HCT116 (cell line): ENCODE measurements around the gene HCN4. TPM values are rescaled to one million over a fixed set of nuclear protein-coding genes. Genes with fewer than 3 reads are reported as not detected.

Experiments
- ATAC-seq: fragments of 200-7000 bp; cut with Tn5 transposase; 2 replicates; pipeline ENCODE4 v1.9.1; 2020; ENCODE audit warnings: mild to moderate bottlenecking, moderate library complexity
- BruUV-seq: library from RNA; stranded (reverse); fragments of 400-500 nt; replicated peaks from 2 replicates; lab custom pipeline; 2021; lab: Mats Ljungman, UMichigan
- CTCF ChIA-PET: fragments of 300-600 bp; sonication (Branson Sonifier 250); formaldehyde crosslinking; loops from one replicate; lab custom pipeline; 2021; ENCODE audit warnings: antibody characterized with exemption; lab: Charles Lee
- POLR2A ChIA-PET: fragments of 300-600, 350-600 bp; sonication (Branson Sonifier 250); formaldehyde crosslinking; loops from one replicate; lab custom pipeline; 2021; ENCODE audit warnings: antibody characterized with exemption; lab: Charles Lee
- RAD21 ChIA-PET, 2 experiments: fragments of 300-600 bp; sonication (Branson Sonifier 250); formaldehyde crosslinking; loops; one replicate each; lab custom pipeline; 2023; ENCODE audit warnings: low total read pairs in 2 of 2; ENCODE audit not compliant: uncharacterized antibody in 2 of 2, unreplicated experiment in 2 of 2, low non-redundant PET in 1 of 2; lab: Charles Lee
- DNase-seq: peaks from one replicate; pipeline ENCODE4 v3.0.0-alpha.2; 2010; ENCODE audit warnings: low read depth, low spot score
- H2AFZ ChIP-seq: fragments of 200-600 bp; shearing (Covaris generic), sonication (generic); 2 replicates; pipeline ENCODE4 v1.6.1; 2017; ENCODE audit warnings: low read depth, mixed run types, mixed read lengths, antibody characterized with exemption, low read length; ENCODE audit not compliant: poor library complexity, severe bottlenecking
- H3K27ac ChIP-seq: 2 replicates; pipeline ENCODE4 v1.5.1; 2012; ENCODE audit warnings: low read depth, low read length
- H3K27me3 ChIP-seq: fragments of 200-600 bp; sonication (generic); 2 replicates; pipeline ENCODE4 v1.6.1; 2016; ENCODE audit warnings: mixed run types, low read length, mixed read lengths; ENCODE audit not compliant: insufficient read depth
- H3K36me3 ChIP-seq, 2 experiments: fragments of 200-500 bp in 1 of 2; fragments of 200-600 bp in 1 of 2; sonication (Bioruptor generic) in 1 of 2; sonication (generic) in 1 of 2; 2 replicates each; pipeline versions ENCODE4 v1.5.1 to v1.6.1; 2014 to 2016; ENCODE audit warnings: low read length in 2 of 2, inconsistent platforms in 1 of 2, mixed read lengths in 1 of 2, mixed run types in 1 of 2; ENCODE audit not compliant: insufficient read depth in 2 of 2, control insufficient read depth in 1 of 2
- H3K4me1 ChIP-seq, 2 experiments: fragments of 200-600 bp in 1 of 2; sonication (generic) in 1 of 2; 2 replicates each; pipeline versions ENCODE4 v1.5.1 to v1.6.1; 2012 to 2017; ENCODE audit warnings: low read length in 2 of 2, inconsistent platforms in 1 of 2, mild to moderate bottlenecking in 1 of 2, mixed read lengths in 1 of 2, mixed run types in 1 of 2, moderate library complexity in 1 of 2; ENCODE audit not compliant: insufficient read depth in 2 of 2, control insufficient read depth in 1 of 2
- H3K4me2 ChIP-seq: fragments of 200-600 bp; sonication (generic); 2 replicates; pipeline ENCODE4 v1.6.1; 2017; ENCODE audit warnings: mixed run types, low read length, mixed read lengths
- H3K4me3 ChIP-seq, 2 experiments: fragments of 200-600 bp in 1 of 2; sonication (generic) in 1 of 2; replicated peaks in 1 of 2; 2 replicates each; pipeline ENCODE4 v1.5.1; 2011 to 2016; ENCODE audit warnings: low read length in 2 of 2, control low read depth in 1 of 2, low read depth in 1 of 2, mild to moderate bottlenecking in 1 of 2, mixed read lengths in 1 of 2, mixed run types in 1 of 2
- H3K79me2 ChIP-seq: fragments of 200-600 bp; sonication (generic); 2 replicates; pipeline ENCODE4 v1.6.1; 2017; ENCODE audit warnings: mild to moderate bottlenecking, mixed run types, low read length, moderate library complexity, mixed read lengths; ENCODE audit not compliant: insufficient read depth
- H3K9ac ChIP-seq: fragments of 200-600 bp; sonication (generic); 2 replicates; pipeline ENCODE4 v1.6.1; 2016; ENCODE audit warnings: low read length, mixed read lengths
- H3K9me2 ChIP-seq: fragments of 200-600 bp; sonication (generic), shearing (Covaris generic); 2 replicates; pipeline ENCODE4 v1.6.1; 2017; ENCODE audit warnings: mixed run types, mild to moderate bottlenecking, moderate library complexity; ENCODE audit not compliant: insufficient read depth
- H3K9me3 ChIP-seq, 2 experiments: fragments of 200-500 bp in 1 of 2; fragments of 200-600 bp in 1 of 2; sonication (Bioruptor generic) in 1 of 2; sonication (generic) in 1 of 2; 2 replicates each; pipeline ENCODE4 v1.6.1; 2014 to 2017; ENCODE audit warnings: low read length in 2 of 2, mixed read lengths in 2 of 2, inconsistent platforms in 1 of 2, low read depth in 1 of 2, mild to moderate bottlenecking in 1 of 2, mixed run types in 1 of 2, moderate library complexity in 1 of 2; ENCODE audit not compliant: control insufficient read depth in 1 of 2, insufficient read depth in 1 of 2
- H4K20me1 ChIP-seq: fragments of 200-600 bp; sonication (generic), shearing (Covaris generic); 2 replicates; pipeline ENCODE4 v1.6.1; 2017; ENCODE audit warnings: mixed run types, mild to moderate bottlenecking, moderate library complexity; ENCODE audit not compliant: insufficient read depth
- EGR1 ChIP-seq: IDR thresholded peaks from 2 replicates; pipeline ENCODE4 v1.6.1; 2012; ENCODE audit warnings: low read depth
- ELF1 ChIP-seq: IDR thresholded peaks from 2 replicates; pipeline ENCODE4 v1.6.1; 2012; ENCODE audit warnings: low read depth, borderline replicate concordance
- EZH2 ChIP-seq: fragments of 200-600 bp; sonication (generic); IDR thresholded peaks from 2 replicates; pipeline ENCODE4 v1.6.1; 2017; ENCODE audit warnings: antibody characterized with exemption, mixed run types
- EZH2phosphoT487 ChIP-seq: fragments of 200-600 bp; IDR thresholded peaks from 2 replicates; pipeline ENCODE4 v1.6.1; 2018; ENCODE audit warnings: antibody characterized with exemption, borderline replicate concordance
- POLR2A ChIP-seq: IDR thresholded peaks from 2 replicates; pipeline ENCODE4 v1.7.0; 2011; ENCODE audit warnings: borderline replicate concordance; ENCODE audit not compliant: insufficient read depth, insufficient read length; ENCODE audit errors: extremely low read depth
- REST ChIP-seq: IDR thresholded peaks from 2 replicates; pipeline ENCODE4 v1.6.1; 2012; ENCODE audit warnings: low read depth
- SIN3A ChIP-seq: IDR thresholded peaks from 2 replicates; pipeline ENCODE4 v1.6.1; 2012; ENCODE audit warnings: low read depth
- TCF7L2 ChIP-seq: IDR thresholded peaks from 2 replicates; pipeline ENCODE4 v1.7.0; 2011; ENCODE audit warnings: borderline replicate concordance, inconsistent platforms; ENCODE audit not compliant: insufficient read depth, insufficient read length; ENCODE audit errors: extremely low read depth
- YY1 ChIP-seq: IDR thresholded peaks from 2 replicates; pipeline ENCODE4 v1.6.1; 2011; ENCODE audit warnings: low read length, low read depth, moderate library complexity, mild to moderate bottlenecking; ENCODE audit not compliant: insufficient replicate concordance; ENCODE audit errors: extremely low read depth
- ZBTB33 ChIP-seq: IDR thresholded peaks from 2 replicates; pipeline ENCODE4 v1.6.1; 2011; ENCODE audit warnings: mild to moderate bottlenecking, low read length, moderate library complexity; ENCODE audit not compliant: insufficient replicate concordance; ENCODE audit errors: extremely low read depth
- ZFX ChIP-seq: fragments of 450-650 bp; IDR thresholded peaks from 2 replicates; pipeline ENCODE4 v1.6.1; 2017
- intact Hi-C: fragments of 100-400 bp; cut with micrococcal nuclease; formaldehyde crosslinking; loops from 2 replicates; pipeline ENCODE4 v1.10.0; 2022
- total RNA-seq: library from RNA; stranded (reverse); gene quantifications from one replicate; pipeline ENCODE4 v1.2.1, GENCODE V29; 2021; ENCODE audit not compliant: unreplicated experiment
- TF ChIP-seq, protein P1 (sequence below): IDR thresholded peaks from 2 replicates; pipeline ENCODE4 v1.6.1; 2012

HCN4 gene
- total RNA-seq, 1 experiment from 2014 or later, result 1.7 TPM

GRCh38 chr15:73367624-73368300, 996 bp downstream of the HCN4 start (continued):
- TF ChIP-seq ZBTB33, result no peak
- TF ChIP-seq ZFX, result no peak
- TF ChIP-seq EGR1, result no peak
- TF ChIP-seq ELF1, result no peak
- no peak for TF ChIP-seq SIN3A
- TF ChIP-seq EZH2phosphoT487, result no peak
- no peak for TF ChIP-seq EZH2

DNA sequence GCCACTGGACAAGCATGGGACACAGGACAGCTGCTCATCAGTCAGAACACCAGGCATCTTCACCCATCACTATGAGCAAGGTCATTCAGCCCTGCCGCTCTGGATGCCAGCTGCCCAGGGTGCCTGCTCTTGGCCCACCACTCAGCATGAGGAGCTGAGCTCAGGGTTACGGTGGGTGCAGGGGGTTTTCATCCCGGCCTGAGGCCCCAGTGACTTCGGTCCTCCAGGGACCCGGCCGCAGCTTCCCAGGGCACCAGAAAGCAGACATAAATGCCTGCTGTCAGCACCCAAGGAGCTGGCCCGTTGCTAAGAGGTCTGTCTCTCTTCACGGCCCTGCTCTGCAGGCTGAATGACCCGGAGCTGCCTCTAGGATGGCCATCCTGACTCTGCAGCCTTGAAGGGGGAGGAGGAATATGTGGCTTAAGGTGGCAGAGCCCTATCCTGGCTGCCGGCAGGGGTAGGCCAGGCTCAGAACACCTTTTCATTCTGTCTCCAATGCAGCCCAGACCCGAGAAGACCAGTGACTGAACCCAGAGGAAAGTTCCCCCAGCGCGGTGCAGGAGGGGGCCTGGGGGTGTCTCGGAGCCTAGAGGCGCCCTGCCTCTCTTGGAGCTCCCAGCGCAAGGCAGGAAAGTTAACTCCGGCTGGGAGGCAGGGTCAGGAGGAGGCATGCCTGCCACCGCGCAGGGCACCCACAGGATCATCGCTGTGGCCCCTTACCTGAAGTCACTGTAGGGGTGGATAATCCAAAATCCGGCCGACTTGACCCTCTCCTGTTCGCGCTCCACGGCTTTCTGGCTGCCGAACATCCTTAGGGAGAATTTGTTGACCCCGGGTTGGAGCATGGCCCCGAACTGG, 1.8 kb downstream of the HCN4 start:
- H3K9me2 ChIP-seq, result no peaks in the 10 kb centered on the region
- no TSS peak for BruUV-seq
- RAD21 ChIA-PET, result no interaction called here
- intact Hi-C loops, result no loop called here
- H3K4me2 ChIP-seq, result no peak overlapping the region
- ATAC-seq, result no peak
- no peaks in the 10 kb centered on the region for H3K9me3 ChIP-seq
- no peak for TF ChIP-seq POLR2A
- TF ChIP-seq ZFX, result no peak
- TF ChIP-seq TCF7L2, result no peak
- TF ChIP-seq REST, result no peak
- TF ChIP-seq, protein P1, sequence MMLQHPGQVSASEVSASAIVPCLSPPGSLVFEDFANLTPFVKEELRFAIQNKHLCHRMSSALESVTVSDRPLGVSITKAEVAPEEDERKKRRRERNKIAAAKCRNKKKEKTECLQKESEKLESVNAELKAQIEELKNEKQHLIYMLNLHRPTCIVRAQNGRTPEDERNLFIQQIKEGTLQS, result no peak
- no peak for TF ChIP-seq SIN3A
- TF ChIP-seq EZH2phosphoT487, result no peak
- no peak for TF ChIP-seq YY1
- H2AFZ ChIP-seq, result no peak overlapping the region
- no peaks in the 10 kb centered on the region for H3K36me3 ChIP-seq
- no peaks in the 10 kb centered on the region for H3K4me1 ChIP-seq
- no peak overlapping the region for H3K4me3 ChIP-seq
- 0 out of 2 replicates have a peak, but pooled peaks cover 2% of the 10 kb centered on the region for H3K27me3 ChIP-seq
- CTCF ChIA-PET, result no interaction called here
- H4K20me1 ChIP-seq, result no peaks in the 10 kb centered on the region
- no peak overlapping the region for H3K27ac ChIP-seq
- H3K79me2 ChIP-seq, result no peaks in the 10 kb centered on the region
- DNase-seq, result no peak
- no peak overlapping the region for H3K9ac ChIP-seq
- POLR2A ChIA-PET, result interaction anchor here (1.1 kb wide), 1 partner anchor 38 kb away, joined by 3 read pairs; no protein-coding TSS in a partner anchor
